Erythroblast (primary cell): ENCODE data around the gene SMIM9.

Source experiments
- GATA1 ChIP-seq: IDR thresholded peaks from 2 replicates; pipeline ENCODE4 v1.6.1; 2011; ENCODE audit warnings: low read depth, mild to moderate bottlenecking, control low read depth, low read length, moderate library complexity
- POLR2A ChIP-seq: IDR thresholded peaks from 2 replicates; pipeline ENCODE4 v1.6.1; 2011; ENCODE audit warnings: mild to moderate bottlenecking, low read length

GRCh38 chrX:154793084-154793795 is 41.2 kb downstream of the SMIM9 start:
- TF ChIP-seq POLR2A: no peak
- no peak for TF ChIP-seq GATA1
